GM21390 (cell line): Measurements from ENCODE around the gene LEFTY2.
A peak's percentile ranks its signal among the peaks of the same experiment; 100 is the strongest.
"Not testable (repeated sequence)": the region's sequence is repeated elsewhere in the genome, so short reads cannot be mapped to it uniquely, and the experiment has no call there.

Source experiments
- ATAC-seq: cut with Tn5 transposase; IDR thresholded peaks from one replicate; pipeline ENCODE4 v1.9.1; 2021; ENCODE audit not compliant: unreplicated experiment

Gene LEFTY2

GRCh38 chr1:225954753-225955152 is 13.7 kb upstream of the LEFTY2 start:
- no peak for ATAC-seq

DNA sequence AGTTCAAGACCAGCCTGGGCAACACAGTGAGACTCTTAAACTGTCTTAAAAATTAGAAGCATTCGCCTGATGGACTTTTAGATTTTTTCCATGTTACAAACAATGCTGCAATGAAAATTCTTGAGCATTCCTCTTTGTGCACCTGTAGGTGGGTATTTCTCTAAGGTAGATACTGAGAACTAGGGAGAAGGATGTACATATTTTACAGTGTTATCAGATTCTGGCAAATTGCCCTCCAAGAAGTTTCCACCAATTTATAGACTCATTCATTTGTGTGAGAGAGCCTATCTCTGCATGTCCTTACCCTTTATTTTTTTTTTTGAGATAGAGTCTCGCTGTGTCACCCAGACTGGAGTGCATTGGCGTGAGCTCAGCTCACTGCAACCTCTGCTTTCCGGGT is 12.3 kb upstream of the LEFTY2 start:
- no peak for ATAC-seq

- ATAC-seq, result no peak
These were observed 10.0 kb upstream of the LEFTY2 start for GRCh38 chr1:225950905-225951497.

GRCh38 chr1:225949041-225949440 is 8.0 kb upstream of the LEFTY2 start:
- ATAC-seq, result no peak

GRCh38 chr1:225946803-225947202 is 5.8 kb upstream of the LEFTY2 start:
- ATAC-seq, result no peak

GRCh38 chr1:225946082-225946620 is 5.1 kb upstream of the LEFTY2 start:
- no peak for ATAC-seq

DNA sequence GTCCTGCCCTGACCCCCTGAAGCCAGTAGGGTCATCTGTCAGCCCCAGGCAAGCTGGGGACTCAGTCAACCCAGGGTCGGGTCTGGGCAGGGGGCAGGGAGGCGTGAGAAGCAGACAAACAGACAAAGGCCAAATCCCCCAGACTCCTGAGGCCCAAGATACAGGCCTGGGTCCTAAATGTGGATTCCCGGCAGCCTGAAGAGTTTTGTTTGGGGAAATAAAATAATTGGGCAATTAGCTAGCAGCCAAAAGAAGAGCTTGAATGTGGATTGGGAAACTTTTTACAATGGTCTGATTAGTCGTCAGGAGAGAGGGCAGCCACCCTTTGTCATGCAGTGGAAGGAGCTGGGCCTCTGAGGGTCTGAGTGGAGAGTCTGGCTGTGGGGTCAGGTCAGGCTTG is 4.5 kb upstream of the LEFTY2 start:
- ATAC-seq, result no peak

DNA sequence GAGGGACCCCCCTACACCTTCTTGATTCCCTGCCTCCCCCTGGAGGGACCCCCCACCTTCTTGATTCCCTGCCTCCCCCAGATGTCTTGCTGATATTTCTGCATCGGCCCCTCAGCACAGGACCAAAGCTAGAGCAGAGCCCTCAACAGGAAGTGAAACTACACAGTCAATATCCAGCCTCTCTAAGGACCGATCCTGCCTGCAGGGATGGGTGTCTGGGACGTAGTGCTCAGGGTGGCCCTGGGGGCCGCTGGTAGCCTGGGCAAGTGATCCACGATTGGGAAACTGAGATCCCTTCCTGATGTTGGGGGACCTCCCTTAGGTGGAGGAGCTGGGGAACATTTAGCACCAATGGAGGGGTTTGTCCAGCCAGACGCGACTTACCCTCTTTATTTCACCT is 3.9 kb upstream of the LEFTY2 start:
- no peak for ATAC-seq

DNA sequence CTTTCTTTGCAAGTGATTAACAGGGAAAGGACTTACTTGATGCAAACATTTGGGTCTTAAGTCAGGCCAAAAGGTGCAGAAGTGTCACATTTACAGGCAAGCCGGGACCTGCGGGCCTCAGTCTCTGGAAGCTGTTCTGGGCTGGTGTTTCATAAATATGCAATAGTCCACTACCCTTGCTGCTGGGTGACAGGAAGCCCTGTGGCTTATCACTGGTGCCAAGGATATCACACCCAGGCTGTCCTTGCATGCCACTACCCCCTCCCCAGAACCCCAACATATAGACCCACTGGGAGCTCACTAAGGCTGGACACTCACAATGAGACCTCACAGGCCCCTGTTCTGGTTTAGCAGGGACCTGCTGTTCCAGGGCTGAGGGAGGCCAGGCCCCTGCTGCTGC is 3.4 kb upstream of the LEFTY2 start:
- ATAC-seq, result no peak

DNA sequence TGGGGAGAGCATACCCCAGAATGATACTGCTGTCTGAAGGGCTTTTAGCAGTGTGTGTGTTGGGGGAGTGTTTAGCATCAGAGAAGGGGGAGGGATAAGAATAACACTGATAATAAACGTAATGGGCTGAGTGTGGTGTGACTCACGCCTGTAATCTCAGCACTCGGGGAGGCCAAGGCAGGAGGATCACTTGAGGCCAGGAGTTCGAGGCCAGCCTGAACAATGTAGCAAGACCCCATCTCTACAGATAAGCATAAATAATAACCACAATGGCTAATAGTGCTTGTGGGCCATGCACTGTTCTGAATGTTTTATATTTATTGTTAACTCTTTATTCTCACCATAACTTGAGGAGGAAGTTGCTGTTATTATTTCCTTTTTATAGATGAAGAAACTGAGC is 2.6 kb upstream of the LEFTY2 start:
- ATAC-seq, result no peak

DNA sequence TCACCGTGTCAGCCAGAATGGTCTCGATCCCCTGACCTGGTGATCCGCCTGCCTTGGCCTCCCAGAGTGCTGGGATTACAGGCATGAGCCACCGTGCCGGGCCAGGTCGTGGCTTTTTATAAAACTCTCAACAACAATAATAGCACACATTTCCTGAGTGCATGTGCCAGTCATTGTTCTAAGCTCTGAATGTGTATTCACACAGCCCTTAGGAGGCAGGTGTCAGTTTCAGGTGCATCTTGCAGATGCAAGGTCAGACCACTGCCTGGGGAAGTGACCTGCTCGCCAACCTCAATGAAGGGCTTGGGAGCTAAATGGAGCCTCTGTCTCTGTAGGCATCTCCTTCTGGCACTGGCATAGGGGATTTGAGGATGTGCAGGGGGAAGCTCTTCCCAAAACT is 1.6 kb upstream of the LEFTY2 start:
- peak; percentile 88 for ATAC-seq

- no peak for ATAC-seq
These were observed 862 bp upstream of the LEFTY2 start for GRCh38 chr1:225941942-225942222.

DNA sequence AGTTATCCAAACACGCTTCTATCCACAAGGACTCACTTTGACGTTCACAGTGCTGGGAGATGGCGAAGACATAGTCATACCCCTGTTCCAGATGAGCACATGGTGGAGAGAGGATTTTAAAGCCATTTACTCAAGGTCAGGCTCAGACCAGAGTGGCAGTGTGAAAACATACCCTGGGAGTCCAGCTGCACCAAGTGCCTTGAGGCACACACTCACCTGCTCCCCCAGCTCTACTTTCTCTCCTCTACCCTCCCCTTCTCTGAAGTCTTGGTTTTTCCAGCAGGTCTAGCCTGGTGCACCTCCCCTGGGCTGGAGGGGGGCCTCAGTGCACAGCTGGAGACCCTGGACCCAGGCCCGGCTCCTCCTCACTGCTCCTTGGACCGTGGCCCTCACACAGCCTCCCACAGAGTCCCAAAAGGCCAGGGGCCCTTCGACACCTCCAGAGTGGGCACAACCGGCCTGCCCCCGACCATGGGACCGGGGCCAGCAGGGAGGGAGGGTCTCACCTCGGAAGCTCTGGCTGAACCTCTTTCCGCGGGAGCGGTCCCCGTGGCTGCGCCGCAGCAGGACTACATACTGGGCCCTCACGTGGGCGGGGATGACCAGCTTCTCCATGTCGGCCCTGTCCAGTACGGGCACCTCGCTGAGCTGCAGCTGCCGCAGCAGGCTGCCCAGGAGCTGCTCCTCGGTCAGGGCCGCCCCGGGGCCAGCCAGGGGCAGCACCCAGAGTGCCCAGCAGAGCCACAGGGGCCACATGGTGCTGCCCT is 452 bp downstream of the LEFTY2 start:
- ATAC-seq, result no peak

GRCh38 chr1:225939939-225940310 is 1.1 kb downstream of the LEFTY2 start:
- ATAC-seq, result not testable (repeated sequence)

GRCh38 chr1:225939097-225939938 is 1.7 kb downstream of the LEFTY2 start:
- not testable (repeated sequence) for ATAC-seq

- no peak for ATAC-seq
These were observed 3.7 kb downstream of the LEFTY2 start for GRCh38 chr1:225937048-225937968.

DNA sequence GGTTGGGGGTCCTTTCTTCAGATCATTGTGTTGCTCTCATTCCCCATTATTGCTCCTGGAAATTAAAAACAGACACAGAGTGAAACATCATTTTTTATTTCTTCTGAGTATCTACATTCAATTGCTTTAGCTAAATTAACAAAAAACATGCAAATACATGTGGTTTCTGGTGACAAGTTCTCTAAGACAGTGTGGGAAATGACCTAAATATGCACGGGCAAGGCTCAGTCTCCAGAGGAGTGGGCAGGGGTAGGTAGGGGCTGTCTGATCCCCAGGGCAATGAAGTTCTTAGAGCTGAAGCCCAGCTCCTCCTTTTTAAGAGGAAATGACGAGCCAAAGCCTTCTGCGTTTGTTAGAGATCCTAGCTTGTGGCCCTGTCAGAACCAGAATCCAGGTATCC is 4.5 kb downstream of the LEFTY2 start:
- ATAC-seq, result no peak

GRCh38 chr1:225936086-225936485 is 4.9 kb downstream of the LEFTY2 start:
- ATAC-seq, result not testable (repeated sequence)

DNA sequence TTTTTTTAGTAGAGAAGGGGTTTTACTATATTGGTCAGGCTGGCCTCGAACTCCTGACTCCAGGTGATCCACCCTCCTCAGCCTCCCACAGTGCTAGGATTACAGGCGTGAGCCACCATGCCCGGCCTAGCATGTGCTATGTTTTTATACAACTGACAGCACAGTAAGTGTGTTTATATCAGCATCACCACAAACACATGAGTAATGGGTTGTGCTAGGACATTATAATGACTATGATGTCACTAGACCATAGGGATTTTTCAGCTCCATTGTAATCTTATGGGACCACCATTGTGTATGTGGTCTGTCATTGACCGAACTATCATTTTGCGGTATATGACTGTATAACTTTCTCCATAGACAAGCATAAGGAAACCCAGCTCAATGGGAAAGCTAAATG is 6.3 kb downstream of the LEFTY2 start:
- no peak for ATAC-seq

- no peak for ATAC-seq
These were observed 7.9 kb downstream of the LEFTY2 start for GRCh38 chr1:225933072-225933471.
